HG02885 (cell line): ENCODE measurements around the gene LPIN1.

Experiments
- ATAC-seq: cut with Tn5 transposase; IDR thresholded peaks from one replicate; pipeline ENCODE4 v1.9.1; 2021; ENCODE audit warnings: mild to moderate bottlenecking; ENCODE audit not compliant: unreplicated experiment, poor library complexity

Gene LPIN1, protein sequence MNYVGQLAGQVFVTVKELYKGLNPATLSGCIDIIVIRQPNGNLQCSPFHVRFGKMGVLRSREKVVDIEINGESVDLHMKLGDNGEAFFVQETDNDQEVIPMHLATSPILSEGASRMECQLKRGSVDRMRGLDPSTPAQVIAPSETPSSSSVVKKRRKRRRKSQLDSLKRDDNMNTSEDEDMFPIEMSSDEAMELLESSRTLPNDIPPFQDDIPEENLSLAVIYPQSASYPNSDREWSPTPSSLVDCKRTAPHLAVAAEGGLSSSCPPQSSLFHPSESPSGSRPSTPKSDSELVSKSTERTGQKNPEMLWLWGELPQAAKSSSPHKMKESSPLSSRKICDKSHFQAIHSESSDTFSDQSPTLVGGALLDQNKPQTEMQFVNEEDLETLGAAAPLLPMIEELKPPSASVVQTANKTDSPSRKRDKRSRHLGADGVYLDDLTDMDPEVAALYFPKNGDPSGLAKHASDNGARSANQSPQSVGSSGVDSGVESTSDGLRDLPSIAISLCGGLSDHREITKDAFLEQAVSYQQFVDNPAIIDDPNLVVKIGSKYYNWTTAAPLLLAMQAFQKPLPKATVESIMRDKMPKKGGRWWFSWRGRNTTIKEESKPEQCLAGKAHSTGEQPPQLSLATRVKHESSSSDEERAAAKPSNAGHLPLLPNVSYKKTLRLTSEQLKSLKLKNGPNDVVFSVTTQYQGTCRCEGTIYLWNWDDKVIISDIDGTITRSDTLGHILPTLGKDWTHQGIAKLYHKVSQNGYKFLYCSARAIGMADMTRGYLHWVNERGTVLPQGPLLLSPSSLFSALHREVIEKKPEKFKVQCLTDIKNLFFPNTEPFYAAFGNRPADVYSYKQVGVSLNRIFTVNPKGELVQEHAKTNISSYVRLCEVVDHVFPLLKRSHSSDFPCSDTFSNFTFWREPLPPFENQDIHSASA

DNA sequence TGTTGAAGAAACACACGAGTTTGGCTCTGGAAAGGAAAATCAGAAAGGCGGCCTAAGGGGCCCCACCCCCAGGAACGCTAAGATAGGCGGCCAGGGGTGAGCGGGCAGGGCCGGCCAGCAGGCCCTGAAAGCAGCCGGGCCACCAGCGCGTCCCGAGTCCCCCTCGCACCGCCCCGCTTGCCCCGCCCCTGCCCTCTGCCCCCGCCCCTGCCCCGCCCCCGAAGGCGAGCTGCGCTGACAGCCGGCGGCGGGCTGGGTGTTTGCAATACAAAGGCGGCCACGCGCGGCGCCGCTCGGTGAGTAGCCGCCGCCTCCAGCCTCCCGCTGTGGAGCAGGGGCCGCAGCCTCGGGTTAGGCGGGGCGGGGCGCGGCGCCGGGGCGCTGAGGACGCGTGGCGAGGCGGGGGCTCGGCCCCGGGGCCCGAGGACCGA is at the start of gene LPIN1:
Gene LPIN1 (plus strand): TSS at position 257 of the 431 bp plus-strand sequence. CDS start 18,910 bp downstream, outside the sequence.
- ATAC-seq: peak; percentile 61

DNA sequence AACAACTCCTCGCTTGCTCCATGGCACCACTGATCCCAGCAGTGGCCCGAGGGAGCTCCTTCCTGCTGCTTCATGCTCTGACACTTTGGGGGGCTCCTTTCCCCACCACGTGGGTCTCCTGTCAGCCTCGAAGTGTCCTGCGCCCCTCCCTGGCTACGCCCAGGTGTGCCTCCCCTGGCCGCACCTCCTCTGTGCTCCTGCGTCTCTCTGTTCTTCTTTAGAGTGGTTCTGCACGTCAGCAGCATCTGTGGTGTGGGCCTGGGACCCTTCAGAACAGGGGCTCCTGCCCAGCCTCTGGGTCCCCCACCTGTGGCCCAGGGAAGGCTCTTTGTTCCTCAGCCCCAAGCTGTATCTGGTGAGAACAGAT is 49.7 kb upstream of the LPIN1 start:
- no peak for ATAC-seq

DNA sequence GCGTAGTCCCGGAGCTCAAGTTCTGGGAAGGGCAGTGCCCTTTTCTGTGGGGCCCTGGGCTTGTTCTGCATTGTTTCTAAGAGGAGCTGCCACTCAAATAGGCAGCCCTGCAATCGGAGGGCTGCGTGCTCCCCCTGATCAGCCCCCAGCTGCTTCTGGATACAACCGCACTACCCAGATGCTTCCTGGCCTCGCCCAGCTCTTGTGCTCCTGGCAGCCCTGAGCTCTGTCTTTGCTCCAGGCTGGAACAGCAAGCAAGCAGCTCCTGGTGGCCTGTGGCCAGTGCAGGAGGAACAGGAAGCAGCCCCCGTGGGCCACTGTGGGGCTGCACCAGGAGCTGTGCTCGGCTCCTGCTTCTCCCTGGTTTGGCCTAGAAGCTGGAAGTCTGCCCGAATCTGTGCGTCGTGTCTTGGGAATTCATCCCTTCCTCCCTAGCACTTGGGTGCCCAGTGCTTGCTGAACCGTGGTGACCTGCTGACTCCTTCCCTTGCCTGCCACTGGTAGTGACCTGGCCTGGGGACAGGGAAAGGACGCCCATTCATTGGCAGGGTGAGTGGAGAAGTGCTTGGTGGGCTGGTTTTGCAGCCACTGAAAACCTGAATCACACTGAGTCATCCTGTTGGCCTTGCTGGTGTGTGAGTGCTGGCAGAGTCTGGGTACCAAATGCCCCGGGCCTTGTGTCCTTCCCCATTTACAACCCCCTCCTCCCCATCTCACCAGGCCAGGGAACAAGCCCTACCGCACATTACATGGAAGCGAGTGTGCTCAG is 49.1 kb upstream of the LPIN1 start:
- no peak for ATAC-seq

DNA sequence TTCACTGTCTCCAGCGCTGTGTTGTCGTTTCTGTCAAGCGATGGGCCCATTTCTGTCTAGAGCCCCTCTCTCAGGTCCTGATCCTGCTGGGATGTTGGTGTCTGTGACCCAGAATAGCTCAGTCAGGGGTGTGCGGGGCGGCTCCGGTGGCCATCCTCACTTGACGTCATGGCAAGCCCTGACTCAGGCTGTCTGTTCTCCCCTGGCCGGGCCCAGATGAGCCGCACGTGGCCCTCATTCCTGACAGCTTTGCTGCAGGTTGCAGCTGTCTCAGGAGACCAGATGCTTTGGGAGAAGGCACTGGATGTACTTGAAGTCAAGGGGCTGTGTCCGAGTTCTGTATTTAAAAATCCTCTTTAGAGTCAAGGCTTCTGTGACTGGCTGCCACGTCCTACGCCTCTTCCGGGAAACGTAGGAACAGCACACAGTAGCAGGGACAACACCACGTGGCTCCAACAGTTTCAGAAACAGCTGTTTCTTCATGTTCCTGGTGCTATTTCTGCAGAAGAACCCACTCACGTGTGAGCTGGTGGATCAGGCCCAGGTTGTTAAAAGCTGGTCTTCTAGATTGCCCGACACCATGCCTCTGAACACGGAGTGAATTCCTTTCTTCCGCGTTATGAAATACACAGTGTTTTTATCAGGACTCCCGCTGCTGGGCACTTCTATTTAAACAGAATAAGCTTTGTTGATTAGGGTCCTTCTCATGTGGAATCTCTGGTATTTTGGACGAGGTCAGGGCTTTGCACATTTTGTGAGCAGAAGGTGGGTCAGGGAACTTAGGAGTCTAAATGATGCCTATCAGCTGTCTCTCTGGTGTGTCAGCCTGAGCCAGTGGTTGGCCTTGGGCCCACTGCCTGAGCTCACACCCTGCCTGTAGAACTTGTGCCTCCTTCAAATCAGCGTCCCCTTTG is 48.2 kb upstream of the LPIN1 start:
- ATAC-seq: no peak

DNA sequence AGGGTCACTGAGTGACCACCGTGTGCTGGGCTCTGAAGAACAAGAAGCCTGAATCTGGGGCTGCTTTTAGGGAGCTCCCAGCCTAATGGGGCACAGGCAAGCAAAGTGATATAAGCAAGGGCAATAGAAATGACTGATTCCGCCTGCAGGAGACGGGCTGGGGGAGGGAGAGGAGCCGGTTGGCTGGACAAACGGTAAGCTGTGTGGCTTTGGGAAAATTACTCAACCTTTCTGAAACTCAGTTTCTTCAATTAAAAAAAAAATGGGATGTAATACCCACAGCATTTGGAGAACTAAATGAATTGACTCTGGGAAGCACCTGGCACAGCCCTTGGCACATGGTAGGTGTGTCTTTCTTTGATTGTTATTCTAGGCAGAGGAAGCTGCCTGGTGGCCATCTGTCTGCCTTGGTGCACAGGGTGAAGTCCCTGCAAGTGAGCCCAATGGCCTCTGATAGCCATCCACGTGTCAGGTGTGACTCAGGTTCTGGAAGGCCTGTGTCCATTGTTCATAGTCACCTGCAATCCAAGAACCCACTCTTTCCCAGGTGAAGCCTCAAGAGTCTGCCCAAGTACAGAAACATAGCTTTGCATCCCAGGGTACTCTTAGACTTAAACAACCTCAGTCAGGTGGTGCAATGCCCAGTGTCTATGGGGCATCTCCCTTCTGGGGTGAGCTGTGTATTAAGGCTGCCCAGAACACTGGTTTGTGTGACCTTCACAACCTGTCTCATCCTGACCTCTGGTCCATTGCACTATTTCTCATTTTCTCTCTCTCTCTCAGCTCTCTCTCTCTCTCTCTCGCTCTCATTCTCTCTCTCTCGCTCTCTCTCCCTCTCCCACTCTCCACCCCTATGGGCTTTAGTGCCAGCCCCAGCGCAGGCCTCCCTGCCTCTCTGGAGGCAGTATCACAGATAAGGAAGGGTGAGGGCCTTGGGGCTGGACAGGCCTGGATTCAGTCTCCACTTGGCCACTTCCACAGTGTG is 46.5 kb upstream of the LPIN1 start:
- ATAC-seq: no peak

DNA sequence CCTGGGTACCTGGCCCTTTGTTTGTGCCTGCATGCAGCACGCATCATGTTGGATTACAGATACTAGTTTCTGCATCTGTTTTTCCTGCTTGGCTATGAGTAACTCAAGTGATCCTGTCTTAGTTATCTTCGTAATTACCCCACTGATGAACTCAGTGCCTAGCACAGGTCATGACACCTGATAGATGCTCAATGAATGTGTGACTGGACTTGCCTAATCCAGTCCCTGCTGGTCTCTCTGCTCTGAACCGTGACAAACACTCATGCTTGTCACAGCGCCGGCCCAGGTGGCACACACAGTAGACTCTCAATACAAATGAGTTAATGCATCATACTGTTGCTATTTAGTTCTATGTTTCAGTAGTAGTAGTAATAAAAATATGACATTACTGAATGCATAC is 45.2 kb upstream of the LPIN1 start:
- no peak for ATAC-seq

DNA sequence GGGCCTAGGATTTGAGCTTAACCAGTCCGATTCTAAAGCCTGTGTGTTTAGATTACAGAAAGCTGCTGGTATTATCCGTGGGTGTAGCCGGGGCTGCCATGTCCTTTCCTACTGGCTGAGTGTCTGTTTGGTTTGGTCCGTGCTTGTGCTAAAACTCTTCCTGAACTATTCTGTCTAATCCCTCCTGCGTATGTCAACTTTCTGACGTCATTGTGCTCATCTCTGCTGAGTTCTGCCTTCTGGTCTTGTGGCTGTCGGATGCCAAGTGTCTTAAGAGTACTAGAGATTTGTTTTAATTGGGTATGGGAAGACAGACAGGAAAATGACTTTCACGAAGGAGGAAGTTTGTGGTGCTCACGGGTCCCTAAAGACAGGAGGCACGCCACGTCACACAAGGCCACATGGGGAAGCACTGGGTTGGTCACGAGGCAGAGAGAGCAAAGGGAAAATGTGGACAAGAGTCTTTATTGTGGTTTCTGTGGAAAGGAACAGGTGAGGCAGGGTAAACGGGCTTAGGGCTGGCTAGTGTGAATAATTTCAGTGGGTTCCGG is 44.6 kb upstream of the LPIN1 start:
- no peak for ATAC-seq

DNA sequence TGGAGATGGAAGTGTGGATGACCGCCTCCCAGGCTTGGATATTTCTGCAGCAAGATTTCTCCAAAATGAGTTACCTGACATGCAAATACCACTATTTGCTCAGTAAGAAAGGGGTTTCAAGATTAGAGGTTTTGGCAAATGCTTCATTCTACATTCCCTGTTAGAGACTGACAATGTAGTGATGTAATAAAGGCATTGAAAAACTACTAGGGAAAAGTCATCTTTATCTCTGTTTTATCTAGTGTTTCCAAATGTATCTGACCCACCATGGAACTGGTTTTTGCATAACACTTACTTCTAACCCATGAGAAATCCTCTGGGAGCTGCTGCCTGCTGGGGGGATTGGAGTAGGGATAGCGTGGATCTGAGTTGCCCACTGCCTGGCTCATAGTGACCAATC is 43.5 kb upstream of the LPIN1 start:
- no peak for ATAC-seq

DNA sequence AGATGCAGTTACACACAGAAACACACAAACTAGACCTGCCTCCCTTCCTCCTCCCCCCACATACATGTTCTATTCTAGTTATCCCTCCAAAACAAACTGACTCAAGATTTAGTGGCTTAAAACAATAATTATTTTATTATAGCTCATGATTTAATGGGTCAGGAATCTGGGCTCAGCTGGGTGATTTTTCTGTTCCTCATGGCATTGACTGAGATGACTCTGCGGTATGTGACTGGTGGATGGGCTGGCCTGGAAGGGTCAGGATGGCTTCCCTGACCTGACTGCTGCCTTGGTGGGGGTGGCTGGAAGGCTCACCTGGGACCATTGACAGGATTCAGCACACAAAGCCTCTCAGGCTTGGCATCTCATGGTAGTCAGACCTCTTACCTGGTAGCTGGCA is 42.7 kb upstream of the LPIN1 start:
- ATAC-seq: no peak

DNA sequence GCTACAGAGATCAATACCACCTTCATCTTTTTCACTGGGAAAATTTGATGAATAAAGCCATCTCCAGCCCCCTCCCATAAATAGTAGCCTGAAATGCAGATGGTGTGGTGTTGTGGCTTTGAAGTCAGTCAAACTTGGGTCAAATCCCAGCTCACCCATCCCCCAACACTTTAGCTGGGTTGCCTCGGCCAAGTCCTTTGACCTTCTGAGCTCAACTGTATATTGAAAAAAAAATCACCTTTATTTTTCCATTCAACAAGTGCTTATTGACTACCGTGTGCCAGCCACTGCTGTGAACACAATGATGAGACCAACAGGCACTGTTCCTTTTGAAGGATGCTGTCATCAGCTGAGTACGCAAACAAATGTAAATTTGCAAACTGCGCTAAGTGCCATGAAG is 41.4 kb upstream of the LPIN1 start:
- ATAC-seq: no peak

DNA sequence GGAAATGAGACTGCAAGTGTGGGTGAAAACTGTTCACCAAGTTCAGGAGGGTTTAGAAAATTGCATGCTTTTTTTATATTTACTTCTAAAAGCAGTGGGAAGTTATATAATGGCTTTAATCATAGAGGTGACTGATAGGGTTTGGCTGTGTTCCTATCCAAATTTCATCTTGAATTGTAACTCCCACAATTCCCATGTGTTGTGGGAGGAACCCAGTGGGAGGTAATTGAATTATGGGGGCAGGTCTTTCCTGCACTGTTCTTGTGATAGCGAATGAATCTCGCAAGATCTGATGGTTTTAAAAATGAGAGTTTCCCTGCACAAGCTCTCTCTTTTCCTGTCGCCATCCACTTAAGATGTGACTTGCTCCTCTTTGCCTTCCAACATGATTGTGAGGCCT is 40.7 kb upstream of the LPIN1 start:
- ATAC-seq: no peak

DNA sequence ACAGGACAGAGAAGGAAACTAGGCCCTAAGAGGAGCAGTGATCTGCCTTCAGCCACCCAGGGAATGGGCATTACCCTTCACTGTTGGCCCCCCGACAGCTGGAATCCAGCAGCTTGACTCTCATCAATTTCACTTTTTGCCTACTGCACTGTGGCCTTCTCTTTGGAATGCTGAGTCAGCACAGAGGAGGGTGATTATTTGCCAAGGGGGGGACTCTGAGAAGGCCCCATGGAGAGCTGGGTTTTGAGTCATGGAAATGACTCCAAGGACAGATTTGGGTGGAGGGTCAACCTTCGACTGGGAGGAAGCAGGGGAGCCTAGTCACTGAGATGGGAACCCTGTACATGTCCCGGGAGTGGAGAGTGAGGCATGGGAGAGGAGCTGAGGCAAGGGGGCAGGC is 38.3 kb upstream of the LPIN1 start:
- no peak for ATAC-seq

DNA sequence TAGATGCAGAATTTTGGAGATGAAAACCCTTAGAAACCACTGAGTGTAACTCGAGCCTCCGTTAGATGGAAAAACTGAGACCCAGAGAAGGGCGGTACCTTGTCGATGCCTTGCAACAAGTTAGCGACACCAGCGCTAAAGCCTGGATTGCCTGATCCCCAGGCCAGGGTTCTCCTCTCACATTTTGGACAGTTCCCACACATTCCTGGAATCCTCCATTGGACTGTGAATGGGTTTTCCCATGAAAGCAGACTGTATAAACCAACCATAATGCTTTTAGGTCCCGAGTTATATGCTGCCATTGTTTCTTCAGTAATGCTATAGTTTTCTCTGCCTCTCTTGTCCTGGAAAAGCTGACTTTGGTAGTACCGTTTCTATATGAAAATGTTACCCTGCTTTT is 37.1 kb upstream of the LPIN1 start:
- ATAC-seq: no peak

DNA sequence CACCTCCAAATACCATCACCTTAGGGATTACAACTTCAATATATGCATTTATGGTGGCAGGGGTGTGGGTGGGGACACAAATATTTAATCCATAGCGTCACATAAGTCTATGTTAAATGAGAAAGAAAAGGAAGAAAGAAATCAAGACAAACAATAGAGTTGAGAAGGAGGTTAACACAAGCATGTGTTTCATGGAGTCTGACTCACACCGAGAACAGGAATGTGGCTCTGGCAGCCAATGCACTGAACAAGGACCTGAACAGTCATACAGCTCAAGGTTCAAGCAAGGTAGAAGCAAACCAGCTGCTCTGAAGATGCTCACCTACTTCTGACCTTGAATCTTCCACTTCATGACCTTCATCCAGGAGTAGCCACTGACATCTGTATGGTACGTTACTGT is 36.2 kb upstream of the LPIN1 start:
- no peak for ATAC-seq

DNA sequence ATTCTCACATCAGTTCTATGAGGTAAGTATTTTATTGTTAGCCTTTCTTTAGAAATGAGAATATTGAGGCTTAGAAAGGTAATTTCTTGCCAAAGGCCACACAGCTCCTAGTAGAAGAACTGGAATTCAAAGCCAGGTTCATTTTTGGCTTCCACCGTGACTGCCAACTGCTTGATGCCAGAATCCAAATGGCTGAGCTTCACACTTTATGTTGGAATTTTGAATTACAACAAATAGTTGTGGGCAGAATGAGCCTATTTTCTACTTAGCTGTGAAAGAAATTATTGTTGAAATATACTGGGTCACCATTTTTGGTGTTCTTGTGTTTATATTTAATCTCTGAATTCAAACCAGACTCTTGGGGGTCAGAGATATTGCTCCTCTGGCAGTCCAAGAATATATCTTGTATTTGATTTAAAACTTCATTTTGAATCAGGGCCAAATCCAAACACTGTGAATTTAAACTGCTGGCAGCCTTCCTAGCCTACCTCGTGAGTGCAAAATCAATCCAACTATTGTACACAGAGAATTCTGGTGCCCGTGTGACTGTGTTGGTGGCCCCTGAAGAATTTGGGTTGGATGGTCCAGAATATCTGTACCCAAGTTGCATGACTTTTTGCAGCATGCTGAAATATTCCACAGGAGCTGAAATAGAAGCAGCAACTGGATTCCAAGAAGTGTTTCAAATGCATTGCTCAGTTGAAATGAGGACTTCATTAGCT is 35.6 kb upstream of the LPIN1 start:
- no peak for ATAC-seq

DNA sequence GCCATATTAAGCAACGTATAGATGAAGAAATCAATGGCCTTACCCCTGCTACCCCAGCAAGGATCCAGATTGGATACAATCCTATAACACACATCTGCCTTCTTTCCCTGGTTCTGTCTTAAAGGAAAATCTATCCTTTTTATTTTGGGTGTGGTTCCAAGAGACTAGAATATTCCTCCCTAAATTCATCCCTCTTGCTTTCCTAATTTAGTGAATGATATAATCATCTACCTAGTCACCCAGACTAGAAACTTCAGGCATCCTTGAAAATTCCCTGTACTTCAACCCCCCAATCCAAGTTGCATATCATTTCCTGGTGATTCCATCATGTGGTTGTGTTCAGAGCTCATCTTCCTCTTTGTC is 35.1 kb upstream of the LPIN1 start:
- no peak for ATAC-seq

DNA sequence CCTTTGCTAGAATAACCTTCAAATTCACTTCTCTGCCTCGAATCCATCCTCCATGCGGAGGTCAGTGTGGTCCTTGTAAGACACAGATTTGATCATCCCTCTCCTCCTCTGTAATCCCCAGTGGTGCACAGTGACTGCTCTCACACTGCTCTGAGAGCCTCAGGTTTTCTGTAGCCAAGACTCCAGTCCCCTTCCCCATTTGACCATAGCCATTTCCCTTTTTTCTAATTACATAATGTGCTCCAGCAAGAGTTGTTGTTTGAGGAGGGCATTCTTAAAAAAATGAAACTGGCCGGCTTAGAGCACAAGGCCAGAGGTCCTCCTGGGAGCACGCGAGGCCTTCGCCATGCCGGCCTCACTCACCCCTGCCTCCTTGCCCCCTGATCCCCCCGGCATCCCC is 34.7 kb upstream of the LPIN1 start:
- no peak for ATAC-seq

DNA sequence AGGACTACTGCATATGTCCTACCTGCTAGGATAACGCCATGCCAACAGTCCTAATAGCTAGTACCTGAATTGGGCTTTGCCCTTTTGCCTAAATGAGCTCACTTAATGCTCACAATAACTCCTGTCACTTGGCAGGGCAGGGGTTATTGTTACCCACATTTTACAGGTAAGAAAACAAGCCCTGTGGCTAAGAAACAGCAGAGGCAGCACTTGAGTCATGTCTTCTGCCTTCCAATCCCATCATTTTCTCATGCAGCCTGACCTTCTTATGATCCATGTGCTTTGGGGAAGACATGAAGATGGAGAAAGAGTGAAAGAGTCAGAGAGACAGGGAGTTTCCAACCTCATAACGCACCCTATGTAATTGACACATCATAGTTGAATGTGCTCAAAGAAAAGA is 33.6 kb upstream of the LPIN1 start:
- ATAC-seq: no peak
